Activated effector memory CD4-positive, alpha-beta T cell treated with anti-CD3 and anti-CD28 coated beads, Interleukin-2, amount 50 U/mL, for 16 hours (primary cell): Measurements from ENCODE around the gene PRKG1.
"Not testable (repeated sequence)": the region's sequence is repeated elsewhere in the genome, so short reads cannot be mapped to it uniquely, and the experiment has no call there.

Experiments
- DNase-seq: peaks from one replicate; pipeline ENCODE4 v3.0.0-alpha.2; 2020

Gene PRKG1

DNA sequence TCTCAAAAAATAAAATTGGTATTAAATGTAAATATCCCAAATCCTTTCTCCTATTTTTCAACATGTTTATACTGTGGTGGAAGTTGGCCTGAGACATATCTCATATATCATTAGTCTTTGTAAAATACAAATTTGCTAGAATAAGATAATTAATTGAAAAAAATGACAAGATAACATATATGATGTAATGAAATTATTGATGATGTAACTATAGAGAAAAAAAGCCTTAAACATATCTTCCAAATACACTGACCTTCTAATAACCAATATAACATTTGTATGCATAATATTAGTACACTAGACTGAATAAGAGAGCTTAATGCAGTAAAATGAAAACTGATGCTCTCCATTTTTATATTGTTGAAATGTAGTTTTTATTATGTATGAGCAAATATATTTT, 104.3 kb downstream of the PRKG1 start:
- no peak for DNase-seq

GRCh38 chr10:51180141-51180540, 105.9 kb downstream of the PRKG1 start:
- no peak for DNase-seq

DNA sequence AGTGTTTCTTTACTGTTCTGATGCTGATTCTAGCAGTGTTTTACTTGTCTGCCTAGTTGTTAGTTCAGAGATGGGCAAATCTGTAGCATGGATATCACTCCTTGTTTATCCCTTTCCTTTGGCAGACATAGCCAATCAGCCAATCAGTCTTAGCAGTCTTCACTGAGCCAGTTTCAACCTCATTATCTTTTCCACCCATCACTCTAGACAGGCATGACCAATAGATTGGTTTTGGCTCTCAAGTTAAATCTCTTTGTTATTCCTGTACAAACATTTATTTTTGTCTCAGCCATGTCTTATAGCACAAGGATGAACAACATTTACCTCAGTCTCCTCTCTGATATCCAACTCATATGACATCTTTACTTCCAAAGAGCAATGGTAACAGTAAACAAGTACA, 109.5 kb downstream of the PRKG1 start:
- no peak for DNase-seq

DNA sequence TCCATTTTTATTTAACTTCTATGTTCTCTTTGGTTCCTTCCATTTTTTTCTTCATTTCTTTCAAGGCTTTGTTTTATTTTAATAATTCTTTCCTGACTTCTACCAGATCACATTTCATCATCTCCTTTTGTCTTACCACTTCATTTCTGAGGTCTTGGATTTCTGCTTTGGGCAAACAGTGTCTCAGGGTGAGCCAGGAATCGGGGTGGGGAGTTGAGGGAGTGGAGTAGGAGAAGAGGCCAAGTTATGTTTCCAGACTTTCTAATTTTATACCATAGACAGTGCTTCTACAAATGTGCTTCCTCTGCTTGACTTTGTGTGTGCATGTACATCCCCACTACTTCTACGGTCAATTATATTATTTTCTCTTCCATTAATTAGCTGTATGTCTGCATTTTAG, 112.1 kb downstream of the PRKG1 start:
- DNase-seq: no peak

DNA sequence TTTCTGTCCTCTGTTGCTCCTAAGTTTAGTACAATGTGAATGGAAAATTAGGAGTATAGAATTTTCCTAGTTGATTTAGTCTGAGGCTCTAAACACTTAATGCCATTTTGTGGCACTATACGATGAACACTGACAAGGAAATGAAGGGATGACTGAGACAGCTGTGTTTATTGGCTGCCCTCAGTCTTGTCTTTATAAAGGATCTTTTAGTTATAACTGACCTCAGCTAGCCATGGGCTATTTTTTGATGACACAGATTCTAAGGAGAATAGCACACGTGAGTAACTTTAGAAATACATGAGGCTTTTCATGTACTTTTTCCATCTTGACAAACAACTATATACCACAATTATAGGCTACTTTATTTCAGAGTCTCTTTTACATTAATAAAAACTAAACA, 113.7 kb downstream of the PRKG1 start:
- DNase-seq: no peak

GRCh38 chr10:51188866-51189265, 114.6 kb downstream of the PRKG1 start:
- no peak for DNase-seq

GRCh38 chr10:51196508-51197175, 122.4 kb downstream of the PRKG1 start:
- DNase-seq: no peak

DNA sequence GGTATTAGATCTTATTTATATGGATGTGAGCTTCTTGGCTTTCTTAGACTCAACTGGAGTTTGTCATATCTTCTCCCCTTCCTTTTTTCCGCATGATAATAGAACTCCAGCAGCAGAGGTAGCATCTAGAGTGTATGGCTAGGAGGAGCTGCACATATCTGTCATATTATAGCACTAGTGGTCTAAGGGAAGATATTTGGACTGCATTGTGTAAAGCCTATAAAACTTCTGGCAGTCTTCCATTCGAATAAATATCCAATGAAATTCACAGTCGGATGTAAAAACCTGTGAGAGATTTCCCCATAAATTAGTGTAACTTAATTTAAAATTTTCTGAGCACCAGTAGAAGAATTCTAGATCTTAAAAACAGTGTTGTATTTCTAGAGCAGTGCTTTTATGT, 123.9 kb downstream of the PRKG1 start:
- DNase-seq: no peak

DNA sequence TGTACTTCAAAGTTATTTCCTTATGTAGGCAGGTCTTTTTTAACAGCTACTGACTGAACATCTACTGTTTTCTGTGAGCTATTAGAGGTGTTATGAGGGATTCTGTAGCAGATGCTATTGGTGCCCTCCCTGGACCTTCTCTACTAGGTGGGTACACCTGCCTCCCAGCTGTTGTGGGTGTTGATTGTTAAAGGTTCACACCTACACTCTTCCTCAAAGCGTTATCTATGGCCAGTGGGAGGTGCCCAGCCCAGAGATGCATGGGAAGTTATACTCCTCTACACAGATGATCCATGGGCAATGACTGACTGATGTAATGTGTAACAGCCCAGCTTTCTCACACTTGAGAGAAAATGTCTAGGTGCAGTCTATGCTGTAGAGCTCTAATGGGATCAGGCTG, 127.7 kb downstream of the PRKG1 start:
- DNase-seq: no peak

- no peak for DNase-seq
Observed at GRCh38 chr10:51203359-51203758, 129.1 kb downstream of the PRKG1 start.

DNA sequence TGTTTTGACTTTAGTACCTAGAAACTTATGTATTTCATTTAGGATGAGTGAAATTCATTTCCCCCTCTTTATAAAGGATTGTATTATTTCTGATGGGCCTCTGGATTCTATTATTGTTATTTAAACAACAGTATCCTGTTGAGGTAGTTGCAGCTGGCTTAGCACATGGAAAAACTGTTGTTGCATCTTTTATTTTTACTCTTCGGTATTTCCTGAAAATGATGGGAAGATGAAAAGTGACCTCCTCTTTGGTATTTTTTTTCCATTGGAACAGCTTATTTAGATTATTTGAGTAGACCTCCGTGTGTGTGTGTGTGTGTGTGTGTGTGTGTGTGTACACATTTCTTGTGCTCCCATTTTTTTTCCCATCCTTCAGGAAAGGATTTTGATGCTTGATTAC, 129.8 kb downstream of the PRKG1 start:
- DNase-seq: no peak

- DNase-seq: no peak
Observed at GRCh38 chr10:51204701-51205100, 130.4 kb downstream of the PRKG1 start.

- no peak for DNase-seq
Observed at GRCh38 chr10:51206500-51206899, 132.2 kb downstream of the PRKG1 start.

DNA sequence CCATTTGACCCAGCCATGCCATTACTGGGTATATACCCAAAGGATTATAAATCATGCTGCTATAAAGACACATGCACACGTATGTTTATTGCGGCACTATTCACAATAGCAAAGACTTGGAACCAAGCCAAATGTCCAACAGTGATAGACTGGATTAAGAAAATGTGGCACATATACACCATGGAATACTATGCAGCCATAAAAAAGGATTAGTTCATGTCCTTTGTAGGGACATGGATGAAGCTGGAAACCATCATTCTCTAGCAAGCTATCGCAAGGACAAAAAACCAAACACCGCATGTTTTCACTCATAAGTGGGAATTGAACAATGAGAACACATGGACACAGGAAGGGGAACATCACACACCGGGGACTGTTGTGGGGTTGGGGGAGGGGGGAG, 138.7 kb downstream of the PRKG1 start:
- not testable (repeated sequence) for DNase-seq

- no peak for DNase-seq
Observed at GRCh38 chr10:51214207-51215196, 140.2 kb downstream of the PRKG1 start.

GRCh38 chr10:51215951-51216834, 141.9 kb downstream of the PRKG1 start:
- no peak for DNase-seq

- DNase-seq: no peak
Observed at GRCh38 chr10:51217505-51217904, 143.2 kb downstream of the PRKG1 start.

GRCh38 chr10:51224671-51225161, 150.4 kb downstream of the PRKG1 start:
- no peak for DNase-seq

GRCh38 chr10:51227897-51228713, 153.8 kb downstream of the PRKG1 start:
- no peak for DNase-seq

DNA sequence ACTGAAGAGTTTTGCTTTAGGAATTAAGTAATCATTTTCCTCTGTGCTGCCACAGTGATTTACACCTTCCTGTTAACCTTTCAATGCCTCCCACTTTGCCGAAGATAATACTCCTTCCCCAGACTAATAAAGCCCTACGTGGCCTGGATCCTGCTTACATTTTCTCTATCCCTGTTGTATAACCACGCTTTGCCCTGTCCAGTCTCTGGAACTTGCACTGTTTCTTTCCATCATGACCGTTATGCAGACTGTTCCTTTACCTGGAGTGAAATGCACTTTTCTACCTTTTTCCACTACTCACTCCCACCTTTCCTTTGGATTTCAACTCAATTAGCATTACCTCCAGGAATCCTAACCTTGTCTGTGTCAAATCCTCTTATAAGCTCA, 154.4 kb downstream of the PRKG1 start:
- DNase-seq: no peak

- no peak for DNase-seq
Observed at GRCh38 chr10:51230887-51231585, 156.7 kb downstream of the PRKG1 start.
